HL-60 (cell line): ENCODE results near the gene LEMD2.

ENCODE experiments used
- DNase-seq, 2 experiments: peaks; one replicate each; pipeline ENCODE4 v3.0.0-alpha.2; 2010 to 2020; ENCODE audit warnings: low read depth in 1 of 2, low spot score in 1 of 2
- H3K27ac ChIP-seq: fragments of 250-450 bp; sonication (Bioruptor Pico); replicated peaks from 2 replicates; pipeline ENCODE4 v1.5.1; 2020; ENCODE audit warnings: mild to moderate bottlenecking, moderate library complexity
- H3K27me3 ChIP-seq: fragments of 250-450 bp; sonication (Bioruptor Pico); 2 replicates; pipeline ENCODE4 v1.5.1; 2021; ENCODE audit warnings: mild to moderate bottlenecking, moderate library complexity; ENCODE audit not compliant: insufficient read depth, poor library complexity, severe bottlenecking
- H3K4me3 ChIP-seq: replicated peaks from 2 replicates; pipeline ENCODE4 v1.5.1; 2011; ENCODE audit warnings: mild to moderate bottlenecking, control low read depth, low read length; ENCODE audit not compliant: insufficient read depth
- GABPA ChIP-seq: IDR thresholded peaks from 2 replicates; pipeline ENCODE4 v1.6.1; 2012; ENCODE audit warnings: low read depth
- POLR2AphosphoS5 ChIP-seq: IDR thresholded peaks from 2 replicates; pipeline ENCODE4 v1.6.1; 2012; ENCODE audit warnings: low read depth
- SPI1 ChIP-seq: IDR thresholded peaks from 2 replicates; pipeline ENCODE4 v1.6.1; 2012; ENCODE audit warnings: low read depth, mild to moderate bottlenecking, borderline replicate concordance
- TF ChIP-seq, protein P1 (sequence below): IDR thresholded peaks from 2 replicates; pipeline ENCODE4 v1.6.1; 2012; ENCODE audit warnings: low read depth; ENCODE audit not compliant: insufficient replicate concordance
- TF ChIP-seq, protein P2 (sequence below): IDR thresholded peaks from one replicate; pipeline ENCODE4 v1.5.1; 2011; ENCODE audit warnings: low read length, control low read depth, inconsistent platforms; ENCODE audit not compliant: insufficient read depth

LEMD2 gene

DNA sequence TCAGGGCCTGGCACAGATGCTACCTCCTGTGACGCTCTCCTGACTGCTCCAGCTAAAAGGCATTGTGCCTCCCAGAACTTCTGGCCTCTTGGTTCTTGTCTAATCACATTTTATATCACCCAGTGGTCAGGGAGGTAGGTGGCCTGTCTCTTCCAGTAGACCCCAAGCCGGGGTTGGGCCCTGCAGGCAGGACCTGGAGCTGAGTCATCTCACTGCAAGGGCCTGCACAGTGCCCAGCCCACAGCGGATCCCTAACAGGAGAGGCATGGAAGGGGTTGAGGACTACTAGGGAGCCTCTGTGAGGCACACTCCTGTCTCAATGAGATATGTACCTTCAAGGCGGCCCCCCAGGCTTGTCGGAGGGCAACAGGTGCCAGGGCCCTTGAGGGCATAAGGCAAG lies 6.4 kb downstream of the LEMD2 start:
- H3K27ac ChIP-seq: no peak overlapping the region
- TF ChIP-seq, protein P1, sequence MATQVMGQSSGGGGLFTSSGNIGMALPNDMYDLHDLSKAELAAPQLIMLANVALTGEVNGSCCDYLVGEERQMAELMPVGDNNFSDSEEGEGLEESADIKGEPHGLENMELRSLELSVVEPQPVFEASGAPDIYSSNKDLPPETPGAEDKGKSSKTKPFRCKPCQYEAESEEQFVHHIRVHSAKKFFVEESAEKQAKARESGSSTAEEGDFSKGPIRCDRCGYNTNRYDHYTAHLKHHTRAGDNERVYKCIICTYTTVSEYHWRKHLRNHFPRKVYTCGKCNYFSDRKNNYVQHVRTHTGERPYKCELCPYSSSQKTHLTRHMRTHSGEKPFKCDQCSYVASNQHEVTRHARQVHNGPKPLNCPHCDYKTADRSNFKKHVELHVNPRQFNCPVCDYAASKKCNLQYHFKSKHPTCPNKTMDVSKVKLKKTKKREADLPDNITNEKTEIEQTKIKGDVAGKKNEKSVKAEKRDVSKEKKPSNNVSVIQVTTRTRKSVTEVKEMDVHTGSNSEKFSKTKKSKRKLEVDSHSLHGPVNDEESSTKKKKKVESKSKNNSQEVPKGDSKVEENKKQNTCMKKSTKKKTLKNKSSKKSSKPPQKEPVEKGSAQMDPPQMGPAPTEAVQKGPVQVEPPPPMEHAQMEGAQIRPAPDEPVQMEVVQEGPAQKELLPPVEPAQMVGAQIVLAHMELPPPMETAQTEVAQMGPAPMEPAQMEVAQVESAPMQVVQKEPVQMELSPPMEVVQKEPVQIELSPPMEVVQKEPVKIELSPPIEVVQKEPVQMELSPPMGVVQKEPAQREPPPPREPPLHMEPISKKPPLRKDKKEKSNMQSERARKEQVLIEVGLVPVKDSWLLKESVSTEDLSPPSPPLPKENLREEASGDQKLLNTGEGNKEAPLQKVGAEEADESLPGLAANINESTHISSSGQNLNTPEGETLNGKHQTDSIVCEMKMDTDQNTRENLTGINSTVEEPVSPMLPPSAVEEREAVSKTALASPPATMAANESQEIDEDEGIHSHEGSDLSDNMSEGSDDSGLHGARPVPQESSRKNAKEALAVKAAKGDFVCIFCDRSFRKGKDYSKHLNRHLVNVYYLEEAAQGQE: no peak
- TF ChIP-seq SPI1 (no peak), GABPA (no peak), POLR2AphosphoS5 (no peak)
- TF ChIP-seq, protein P2, sequence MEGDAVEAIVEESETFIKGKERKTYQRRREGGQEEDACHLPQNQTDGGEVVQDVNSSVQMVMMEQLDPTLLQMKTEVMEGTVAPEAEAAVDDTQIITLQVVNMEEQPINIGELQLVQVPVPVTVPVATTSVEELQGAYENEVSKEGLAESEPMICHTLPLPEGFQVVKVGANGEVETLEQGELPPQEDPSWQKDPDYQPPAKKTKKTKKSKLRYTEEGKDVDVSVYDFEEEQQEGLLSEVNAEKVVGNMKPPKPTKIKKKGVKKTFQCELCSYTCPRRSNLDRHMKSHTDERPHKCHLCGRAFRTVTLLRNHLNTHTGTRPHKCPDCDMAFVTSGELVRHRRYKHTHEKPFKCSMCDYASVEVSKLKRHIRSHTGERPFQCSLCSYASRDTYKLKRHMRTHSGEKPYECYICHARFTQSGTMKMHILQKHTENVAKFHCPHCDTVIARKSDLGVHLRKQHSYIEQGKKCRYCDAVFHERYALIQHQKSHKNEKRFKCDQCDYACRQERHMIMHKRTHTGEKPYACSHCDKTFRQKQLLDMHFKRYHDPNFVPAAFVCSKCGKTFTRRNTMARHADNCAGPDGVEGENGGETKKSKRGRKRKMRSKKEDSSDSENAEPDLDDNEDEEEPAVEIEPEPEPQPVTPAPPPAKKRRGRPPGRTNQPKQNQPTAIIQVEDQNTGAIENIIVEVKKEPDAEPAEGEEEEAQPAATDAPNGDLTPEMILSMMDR: no peak

DNA sequence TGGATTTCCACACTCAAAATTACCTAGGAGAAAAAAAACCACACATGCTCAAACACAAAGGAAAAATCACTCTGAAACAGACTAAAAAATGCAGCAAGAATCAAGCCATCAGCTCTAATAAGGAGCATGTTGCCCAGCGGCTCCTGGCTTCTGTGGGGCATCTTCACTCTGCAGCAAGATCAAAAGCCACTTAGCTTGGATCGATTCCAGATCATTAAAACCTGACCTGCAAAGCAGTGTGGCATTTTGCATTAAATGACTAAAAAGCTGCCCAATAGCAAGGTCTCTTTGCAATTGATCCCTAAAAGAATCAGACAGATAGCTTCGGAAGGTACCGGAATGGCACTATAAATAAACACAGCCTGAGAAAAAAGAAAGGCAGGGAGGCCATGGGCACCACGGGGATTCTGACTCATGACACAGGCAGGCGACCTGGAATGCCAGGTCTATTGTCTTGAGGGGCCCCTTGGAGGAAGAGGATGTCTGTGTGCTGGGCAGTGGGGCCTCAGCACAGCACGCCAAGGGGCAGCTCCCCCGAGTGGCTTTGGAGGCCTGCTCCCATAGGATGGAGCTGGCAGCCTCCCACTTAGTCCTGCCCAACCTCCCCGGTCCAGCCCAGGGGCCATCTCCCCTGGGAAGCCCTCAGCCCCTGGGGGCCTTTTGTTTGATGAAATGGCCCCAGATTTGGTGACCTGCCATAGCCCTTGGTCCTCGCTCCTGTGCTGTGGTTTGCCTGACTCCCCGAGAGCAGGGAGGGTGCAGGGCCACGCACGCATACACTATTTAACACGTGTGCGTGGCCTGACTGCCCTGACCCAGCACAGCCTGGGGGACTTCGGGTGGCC lies 7.6 kb downstream of the LEMD2 start:
- TF ChIP-seq, protein P2: no peak
- no peak for TF ChIP-seq SPI1
- no peak for TF ChIP-seq GABPA
- no peak; the same call in 1 of the 2 replicates for TF ChIP-seq POLR2AphosphoS5
- TF ChIP-seq, protein P1: no peak
- Histone ChIP-seq H3K27ac (no peak overlapping the region), H3K4me3 (no peak overlapping the region), H3K27me3 (no peaks in the 10 kb centered on the region)
- no peak for DNase-seq

More for the DNA sequence above, 6.4 kb downstream of the LEMD2 start:
- no peak for DNase-seq
- Histone ChIP-seq H3K4me3 (no peak overlapping the region), H3K27me3 (no peaks in the 10 kb centered on the region)

DNA sequence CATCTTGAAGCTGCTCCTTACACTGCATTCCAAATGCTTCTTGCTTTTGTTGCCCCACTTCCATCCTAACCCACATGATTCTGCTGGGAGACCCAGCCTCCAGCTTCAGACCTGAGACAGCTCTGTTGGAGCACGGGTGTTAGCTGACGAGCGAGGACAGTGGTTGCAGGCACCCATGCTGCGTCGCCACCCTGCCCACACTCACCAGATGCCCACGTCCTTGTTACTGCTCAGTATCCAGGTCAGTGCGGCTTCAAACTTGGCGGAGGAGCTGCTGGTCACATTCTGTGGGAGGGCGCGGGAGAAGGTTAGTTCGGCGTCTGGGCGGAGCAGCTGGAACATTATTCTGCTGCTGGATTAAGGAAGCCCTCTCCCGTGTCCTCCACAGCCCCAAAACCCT lies 9.0 kb downstream of the LEMD2 start:
- Histone ChIP-seq H3K4me3 (no peak overlapping the region), H3K27me3 (no peaks in the 10 kb centered on the region), H3K27ac (no peak overlapping the region)
- TF ChIP-seq SPI1: no peak
- TF ChIP-seq POLR2AphosphoS5: no peak
- TF ChIP-seq, protein P1: no peak
- no peak for TF ChIP-seq GABPA
- TF ChIP-seq, protein P2: no peak
- DNase-seq: no peak
